Measurements from ENCODE around the gene OR1D5.

The OR1D5 gene

DNA sequence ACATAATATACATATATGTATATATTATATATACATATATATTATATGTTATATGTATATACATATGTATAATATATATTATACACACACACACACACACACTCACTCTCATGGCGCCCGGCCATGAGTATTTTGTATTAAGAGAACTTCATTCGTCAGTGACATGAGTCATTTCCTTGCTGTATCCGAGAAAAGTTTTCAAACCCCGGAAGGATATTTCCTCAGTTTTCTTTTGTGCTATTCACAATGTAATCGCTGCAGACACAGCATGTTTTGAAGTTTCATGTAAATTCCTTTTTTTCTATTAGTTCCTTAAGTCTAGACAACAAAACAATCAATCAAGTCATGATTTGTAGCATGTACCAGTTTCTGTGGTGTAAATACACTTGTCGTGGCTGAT lies 33.3 kb downstream of the OR1D5 start:
- H3K9me3 ChIP-seq (ENCODE audit: control insufficient read depth in 1 of 2, low read length in 2 of 2) = no peaks in the 10 kb centered on the region
- H3K27ac ChIP-seq (ENCODE audit: low read length) = no peak overlapping the region
- H3K4me1 ChIP-seq (ENCODE audit: control insufficient read depth in 1 of 2, insufficient read depth in 2 of 2, low read length in 2 of 2) = no peaks in the 10 kb centered on the region
- H3K36me3 ChIP-seq (ENCODE audit: control insufficient read depth in 1 of 2, insufficient read depth in 2 of 2, low read length in 2 of 2) = peaks cover 6 to 21% of the 10 kb centered on the region in 2 donors
- H3K4me3 ChIP-seq (ENCODE audit: low read depth in 1 of 2, low read length in 2 of 2) = no peak overlapping the region
- H3K27me3 ChIP-seq (ENCODE audit: low read depth, low read length) = no peaks in the 10 kb centered on the region

DNA sequence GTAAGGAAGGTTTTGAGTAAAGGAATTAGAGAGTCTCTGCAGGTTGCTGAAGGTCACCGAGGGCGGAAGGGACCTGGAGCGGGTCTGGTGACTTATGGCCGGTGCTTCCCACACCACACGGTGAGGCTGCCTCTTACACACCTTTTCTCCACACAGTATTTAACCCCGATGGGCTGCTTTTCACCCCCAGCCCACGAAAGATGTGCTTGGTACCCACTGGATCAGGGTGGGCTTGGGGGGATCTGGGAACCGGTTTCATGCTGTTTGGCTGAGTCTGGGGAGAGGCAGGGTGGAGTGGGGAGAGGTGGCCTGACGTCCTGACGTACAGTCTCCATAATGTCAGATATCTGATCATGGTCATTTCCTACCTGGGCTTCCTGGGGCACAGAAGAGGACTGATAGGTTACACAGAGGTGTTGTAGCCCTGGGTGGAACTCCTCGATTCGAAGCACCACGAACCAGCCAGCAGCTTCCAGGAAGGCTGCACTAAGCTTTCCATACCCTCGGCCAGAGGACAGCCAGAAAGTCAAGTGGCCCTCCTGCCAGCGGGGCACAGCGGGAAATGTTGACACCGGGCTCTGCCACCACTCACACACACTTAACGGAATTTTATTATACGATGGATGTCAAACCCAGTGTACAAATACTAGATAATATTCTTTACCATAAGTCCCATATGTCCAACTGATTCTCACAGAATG lies 34.0 kb downstream of the OR1D5 start:
- H3K4me3 ChIP-seq (ENCODE audit: low read depth in 1 of 2, low read length in 2 of 2) = no peak overlapping the region
- H3K9me3 ChIP-seq (ENCODE audit: control insufficient read depth in 1 of 2, low read length in 2 of 2) = peaks cover 0 to 2% of the 10 kb centered on the region in 2 donors
- no peaks in the 10 kb centered on the region for H3K4me1 ChIP-seq (ENCODE audit: control insufficient read depth in 1 of 2, insufficient read depth in 2 of 2, low read length in 2 of 2)
- H3K36me3 ChIP-seq (ENCODE audit: control insufficient read depth in 1 of 2, insufficient read depth in 2 of 2, low read length in 2 of 2) = peaks cover 6 to 21% of the 10 kb centered on the region in 2 donors
- no peaks in the 10 kb centered on the region for H3K27me3 ChIP-seq (ENCODE audit: low read depth, low read length)
- H3K27ac ChIP-seq (ENCODE audit: low read length) = no peak overlapping the region

DNA sequence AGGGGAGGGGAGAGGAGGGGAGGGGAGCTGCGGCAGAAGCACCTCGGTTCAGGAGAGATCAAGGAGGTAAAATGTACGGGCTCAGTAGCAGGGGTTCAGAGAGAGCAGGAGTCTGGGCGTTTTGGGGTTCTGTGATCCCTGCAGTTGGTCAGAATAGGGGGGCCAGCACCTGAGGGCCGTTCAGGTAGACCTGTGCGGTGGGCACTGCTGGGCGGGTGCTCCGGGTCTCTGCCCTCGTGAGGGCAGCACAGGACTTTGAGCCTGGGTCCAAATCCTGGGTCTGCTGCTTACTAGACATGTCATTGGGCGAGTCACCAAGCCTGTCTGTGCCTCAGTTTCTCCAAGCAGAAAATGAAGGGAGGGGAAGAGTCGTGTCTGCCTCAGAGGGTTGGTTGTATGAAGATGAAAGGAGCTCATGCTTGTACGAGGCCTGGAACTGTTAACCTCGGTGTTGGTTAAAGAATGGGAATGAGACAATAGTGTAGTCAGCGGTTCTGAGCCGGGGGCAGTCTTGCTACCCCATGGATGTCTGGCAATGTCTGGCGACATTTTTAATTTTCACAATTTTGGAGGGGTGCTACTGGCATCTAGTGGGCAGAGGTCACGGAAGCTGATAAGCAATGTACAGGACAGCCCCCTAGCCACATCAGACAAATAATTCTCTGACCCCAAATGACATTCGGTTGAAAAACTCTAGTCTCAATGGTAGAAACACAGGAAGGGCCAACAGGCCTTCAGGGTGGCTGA lies 35.4 kb downstream of the OR1D5 start:
- Histone ChIP-seq H3K4me1 (ENCODE audit: control insufficient read depth in 1 of 2, insufficient read depth in 2 of 2, low read length in 2 of 2) (no peaks in the 10 kb centered on the region), H3K4me3 (ENCODE audit: low read depth in 1 of 2, low read length in 2 of 2) (no peak overlapping the region), H3K27me3 (ENCODE audit: low read depth, low read length) (no peaks in the 10 kb centered on the region), H3K36me3 (ENCODE audit: control insufficient read depth in 1 of 2, insufficient read depth in 2 of 2, low read length in 2 of 2) (peaks cover 6 to 25% of the 10 kb centered on the region in 2 donors), H3K9me3 (ENCODE audit: control insufficient read depth in 1 of 2, low read length in 2 of 2) (peaks cover 4 to 10% of the 10 kb centered on the region in 2 donors), H3K27ac (ENCODE audit: low read length) (no peak overlapping the region)

DNA sequence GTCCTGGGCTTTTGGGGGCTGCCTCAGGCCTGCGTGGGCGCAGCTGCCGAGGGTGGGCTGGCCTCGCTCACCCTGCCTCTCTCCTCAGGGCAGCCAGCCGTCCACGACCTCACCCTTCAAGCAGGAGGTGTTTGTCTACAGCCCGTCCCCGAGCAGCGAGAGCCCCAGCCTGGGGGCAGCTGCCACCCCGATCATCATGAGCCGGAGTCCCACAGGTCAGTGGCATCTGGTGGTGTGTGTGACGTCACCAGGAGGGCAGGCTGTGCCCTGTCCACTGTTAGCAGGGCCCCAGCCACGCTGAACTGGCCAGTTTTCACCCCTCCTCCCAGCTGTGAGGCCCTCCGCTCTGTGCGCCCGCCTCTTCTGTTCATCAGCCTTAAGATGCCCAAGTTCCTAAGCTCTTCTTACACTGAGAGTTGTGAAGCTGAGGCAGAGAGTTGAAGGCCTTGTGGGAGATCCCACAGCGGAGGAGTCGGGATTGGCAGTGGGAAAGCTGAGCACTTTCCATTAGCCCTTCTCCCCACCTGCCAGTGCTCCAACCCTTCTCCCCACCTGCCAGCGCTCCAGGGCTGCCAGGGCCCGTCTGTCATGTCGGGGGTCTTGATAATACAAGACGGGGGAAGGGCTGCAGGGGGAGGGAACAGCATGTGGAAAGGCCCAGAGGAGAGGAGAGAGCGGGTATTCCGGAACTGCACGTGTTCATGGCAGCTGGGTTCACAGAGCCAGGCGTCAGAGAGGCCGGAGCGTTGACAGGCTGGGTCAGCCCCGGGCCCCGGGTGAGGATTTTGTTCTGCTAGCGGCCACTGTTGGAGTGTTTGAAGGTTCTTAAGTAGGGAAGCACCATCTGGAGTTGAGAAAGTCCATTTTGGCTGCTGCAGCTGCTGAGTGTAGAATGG lies 36.3 kb downstream of the OR1D5 start:
- peaks cover 6 to 15% of the 10 kb centered on the region in 2 donors for H3K9me3 ChIP-seq (ENCODE audit: control insufficient read depth in 1 of 2, low read length in 2 of 2)
- no peak overlapping the region for H3K4me3 ChIP-seq (ENCODE audit: low read depth in 1 of 2, low read length in 2 of 2)
- peaks cover 6 to 29% of the 10 kb centered on the region in 2 donors for H3K36me3 ChIP-seq (ENCODE audit: control insufficient read depth in 1 of 2, insufficient read depth in 2 of 2, low read length in 2 of 2)
- no peaks in the 10 kb centered on the region for H3K4me1 ChIP-seq (ENCODE audit: control insufficient read depth in 1 of 2, insufficient read depth in 2 of 2, low read length in 2 of 2)
- H3K27ac ChIP-seq (ENCODE audit: low read length) = no peak overlapping the region
- no peaks in the 10 kb centered on the region for H3K27me3 ChIP-seq (ENCODE audit: low read depth, low read length)

DNA sequence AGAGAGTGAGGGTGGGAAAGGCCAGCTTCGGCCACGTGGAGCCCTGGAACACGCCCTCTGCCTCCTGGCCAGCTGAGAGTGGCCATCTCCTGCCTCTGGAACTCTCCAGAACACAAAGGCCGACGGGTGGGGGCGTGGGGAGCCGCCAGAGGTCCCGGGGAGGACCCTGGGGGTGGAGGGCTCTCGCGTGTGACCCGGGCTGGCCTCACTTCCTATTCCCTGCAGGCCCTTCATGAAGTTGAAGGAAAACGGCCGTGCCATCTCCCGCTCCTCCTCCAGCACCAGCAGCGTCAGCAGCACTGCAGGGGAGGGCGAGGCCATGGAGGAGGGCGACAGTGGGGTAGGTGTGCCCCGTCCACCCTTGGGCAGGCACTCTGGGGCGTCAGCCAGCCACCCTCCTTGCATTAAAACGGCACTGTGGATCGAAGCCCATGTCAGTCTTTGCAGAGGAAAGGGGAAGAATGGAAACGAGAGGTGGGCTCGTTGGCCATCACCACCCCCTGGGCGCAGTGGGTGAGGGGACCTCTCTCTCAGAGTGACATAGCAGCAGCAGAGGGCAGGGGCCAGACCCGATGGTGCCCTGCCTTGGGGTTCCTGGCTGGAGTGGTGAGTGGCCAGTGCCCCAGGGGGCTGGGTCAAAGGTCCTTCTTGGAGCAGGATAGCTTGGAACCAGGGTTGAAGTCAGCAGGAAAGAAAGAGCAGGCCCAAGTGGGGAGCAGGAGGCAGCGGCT lies 37.1 kb downstream of the OR1D5 start:
- Histone ChIP-seq H3K9me3 (ENCODE audit: control insufficient read depth in 1 of 2, low read length in 2 of 2) (peaks cover 6 to 18% of the 10 kb centered on the region in 2 donors), H3K27ac (ENCODE audit: low read length) (no peak overlapping the region), H3K36me3 (ENCODE audit: control insufficient read depth in 1 of 2, insufficient read depth in 2 of 2, low read length in 2 of 2) (peaks cover 6 to 37% of the 10 kb centered on the region in 2 donors), H3K27me3 (ENCODE audit: low read depth, low read length) (no peaks in the 10 kb centered on the region), H3K4me1 (ENCODE audit: control insufficient read depth in 1 of 2, insufficient read depth in 2 of 2, low read length in 2 of 2) (no peaks in the 10 kb centered on the region), H3K4me3 (ENCODE audit: low read depth in 1 of 2, low read length in 2 of 2) (no peak overlapping the region)

DNA sequence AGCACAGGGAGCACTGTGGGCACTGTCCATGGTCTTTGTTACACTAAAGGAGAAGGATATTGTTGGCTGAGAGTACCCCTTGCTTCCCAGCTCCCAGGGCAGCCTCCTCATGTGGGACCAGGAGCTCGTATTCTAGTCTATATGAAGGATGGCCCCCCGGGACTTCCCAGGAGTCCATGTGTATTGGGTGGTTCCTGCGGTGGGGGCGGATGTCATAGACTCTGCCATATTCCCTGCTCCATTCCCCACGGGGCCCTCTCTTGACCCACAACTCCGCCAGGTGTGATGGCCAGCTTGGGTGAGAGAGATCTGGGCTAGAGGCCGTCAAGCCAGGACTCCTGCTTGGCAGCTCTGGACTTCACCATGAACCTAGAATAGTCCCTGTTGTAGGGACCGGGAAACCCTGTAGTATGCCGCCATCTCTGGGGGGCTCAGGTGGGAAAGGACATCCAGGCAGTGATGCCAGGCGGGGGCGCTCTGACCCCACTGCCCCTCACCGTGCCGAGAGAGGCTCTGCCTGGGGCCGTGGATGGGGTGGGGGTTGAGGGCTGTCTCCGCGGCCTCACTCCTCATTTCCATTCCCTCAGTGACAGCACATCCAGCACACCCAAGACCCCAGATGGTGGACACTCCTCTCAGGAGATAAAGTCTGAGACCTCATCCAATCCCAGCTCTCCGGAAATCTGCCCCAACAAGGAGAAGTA lies 37.8 kb downstream of the OR1D5 start:
- H3K4me1 ChIP-seq (ENCODE audit: control insufficient read depth in 1 of 2, insufficient read depth in 2 of 2, low read length in 2 of 2) = no peaks in the 10 kb centered on the region
- no peaks in the 10 kb centered on the region for H3K27me3 ChIP-seq (ENCODE audit: low read depth, low read length)
- H3K4me3 ChIP-seq (ENCODE audit: low read depth in 1 of 2, low read length in 2 of 2) = no peak overlapping the region
- H3K36me3 ChIP-seq (ENCODE audit: control insufficient read depth in 1 of 2, insufficient read depth in 2 of 2, low read length in 2 of 2) = peaks cover 6 to 34% of the 10 kb centered on the region in 2 donors
- no peak overlapping the region for H3K27ac ChIP-seq (ENCODE audit: low read length)
- peaks cover 6 to 18% of the 10 kb centered on the region in 2 donors for H3K9me3 ChIP-seq (ENCODE audit: control insufficient read depth in 1 of 2, low read length in 2 of 2)

DNA sequence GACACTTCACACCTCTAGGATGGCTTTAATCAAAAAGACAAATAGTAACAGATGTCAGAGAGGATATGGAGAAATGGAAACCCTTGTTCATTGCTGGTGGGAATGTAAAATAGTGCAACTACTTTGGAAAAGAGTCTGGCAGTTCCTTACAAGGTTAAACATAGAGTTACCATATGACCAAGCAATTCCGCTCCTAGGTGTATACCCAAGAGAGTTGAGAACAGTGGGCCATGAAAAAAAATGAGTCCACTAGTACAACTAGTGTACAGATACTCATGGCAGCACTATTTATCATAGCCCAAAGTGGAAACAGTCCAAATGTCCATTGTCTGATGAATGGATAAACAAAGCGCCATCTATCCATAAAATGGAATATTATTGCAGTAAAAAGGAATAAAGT lies 39.1 kb downstream of the OR1D5 start:
- peaks cover 4 to 44% of the 10 kb centered on the region in 2 donors for H3K36me3 ChIP-seq (ENCODE audit: control insufficient read depth in 1 of 2, insufficient read depth in 2 of 2, low read length in 2 of 2)
- H3K4me1 ChIP-seq (ENCODE audit: control insufficient read depth in 1 of 2, insufficient read depth in 2 of 2, low read length in 2 of 2) = no peaks in the 10 kb centered on the region
- H3K27me3 ChIP-seq (ENCODE audit: low read depth, low read length) = no peaks in the 10 kb centered on the region
- H3K9me3 ChIP-seq (ENCODE audit: control insufficient read depth in 1 of 2, low read length in 2 of 2) = peaks cover 6 to 18% of the 10 kb centered on the region in 2 donors
- no peak overlapping the region for H3K4me3 ChIP-seq (ENCODE audit: low read depth in 1 of 2, low read length in 2 of 2)
- H3K27ac ChIP-seq (ENCODE audit: low read length) = no peak overlapping the region

DNA sequence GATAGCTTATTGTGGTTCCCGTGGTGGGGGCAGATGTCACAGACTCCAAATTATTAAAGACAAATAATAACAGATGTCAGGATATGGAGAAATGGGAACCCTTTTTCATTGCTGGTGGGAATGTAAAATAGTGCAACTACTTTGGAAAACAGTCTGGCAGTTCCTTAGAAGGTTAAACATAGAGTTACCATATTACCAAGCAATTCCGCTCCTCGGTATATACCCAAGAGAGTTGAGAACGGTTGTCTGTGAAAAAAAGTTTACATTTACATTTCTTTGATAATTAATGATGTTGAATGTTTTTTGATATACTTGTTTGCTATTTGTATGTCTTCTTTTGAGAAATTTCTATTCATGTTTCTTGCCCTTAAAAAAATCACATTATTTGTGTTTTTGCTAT lies 41.2 kb downstream of the OR1D5 start:
- no peaks in the 10 kb centered on the region for H3K4me1 ChIP-seq (ENCODE audit: control insufficient read depth in 1 of 2, insufficient read depth in 2 of 2, low read length in 2 of 2)
- H3K27me3 ChIP-seq (ENCODE audit: low read depth, low read length) = no peaks in the 10 kb centered on the region
- no peak overlapping the region for H3K27ac ChIP-seq (ENCODE audit: low read length)
- H3K36me3 ChIP-seq (ENCODE audit: control insufficient read depth in 1 of 2, insufficient read depth in 2 of 2, low read length in 2 of 2) = peaks cover 3 to 41% of the 10 kb centered on the region in 2 donors
- peaks cover 6 to 18% of the 10 kb centered on the region in 2 donors for H3K9me3 ChIP-seq (ENCODE audit: control insufficient read depth in 1 of 2, low read length in 2 of 2)
- no peak overlapping the region for H3K4me3 ChIP-seq (ENCODE audit: low read depth in 1 of 2, low read length in 2 of 2)

DNA sequence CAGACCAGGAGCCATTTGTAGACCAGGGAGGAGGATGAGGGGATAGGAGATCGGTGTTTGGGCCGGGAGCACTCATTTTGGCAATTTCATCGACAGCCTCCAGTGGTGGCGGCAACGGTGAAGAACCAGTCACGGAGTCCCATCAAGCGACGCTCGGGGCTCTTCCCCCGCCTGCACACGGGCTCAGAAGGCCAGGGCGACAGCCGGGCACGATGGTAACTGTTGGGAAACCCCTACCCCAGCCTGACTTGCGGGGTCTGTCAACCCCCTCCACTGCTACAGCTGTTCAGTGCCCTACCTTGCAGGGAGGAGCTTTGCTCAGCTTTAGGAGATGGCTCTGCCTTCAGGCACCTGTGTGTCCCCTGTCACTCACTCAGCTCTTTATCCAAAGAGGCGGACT lies 43.0 kb downstream of the OR1D5 start:
- Histone ChIP-seq H3K9me3 (ENCODE audit: control insufficient read depth in 1 of 2, low read length in 2 of 2) (peaks cover 6 to 18% of the 10 kb centered on the region in 2 donors), H3K4me3 (ENCODE audit: low read depth in 1 of 2, low read length in 2 of 2) (no peak overlapping the region), H3K36me3 (ENCODE audit: control insufficient read depth in 1 of 2, insufficient read depth in 2 of 2, low read length in 2 of 2) (peaks cover 3 to 27% of the 10 kb centered on the region in 2 donors), H3K27me3 (ENCODE audit: low read depth, low read length) (no peaks in the 10 kb centered on the region), H3K4me1 (ENCODE audit: control insufficient read depth in 1 of 2, insufficient read depth in 2 of 2, low read length in 2 of 2) (no peaks in the 10 kb centered on the region), H3K27ac (ENCODE audit: low read length) (no peak overlapping the region)

DNA sequence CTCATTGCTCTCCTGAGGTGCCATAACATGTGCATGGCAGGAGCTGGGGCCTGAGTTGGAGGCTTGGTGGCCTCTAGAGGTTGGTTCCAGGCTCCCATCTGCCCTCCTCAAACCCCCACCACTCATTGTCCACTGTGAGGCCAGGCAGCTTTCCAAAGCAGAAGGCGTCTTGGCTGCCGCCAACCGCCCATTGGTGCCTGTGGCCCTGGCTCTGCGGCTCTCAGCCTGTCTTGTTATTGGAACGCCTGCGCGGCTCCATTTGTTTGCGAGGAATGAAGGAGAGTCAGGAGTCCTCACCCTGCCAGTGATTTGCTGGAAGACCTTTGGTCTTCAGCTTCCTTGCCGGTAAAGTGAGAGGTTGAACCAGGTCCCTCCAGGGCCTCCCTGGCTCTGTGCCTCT lies 43.6 kb downstream of the OR1D5 start:
- Histone ChIP-seq H3K4me1 (ENCODE audit: control insufficient read depth in 1 of 2, insufficient read depth in 2 of 2, low read length in 2 of 2) (no peaks in the 10 kb centered on the region), H3K9me3 (ENCODE audit: control insufficient read depth in 1 of 2, low read length in 2 of 2) (peaks cover 6 to 18% of the 10 kb centered on the region in 2 donors), H3K27me3 (ENCODE audit: low read depth, low read length) (no peaks in the 10 kb centered on the region), H3K4me3 (ENCODE audit: low read depth in 1 of 2, low read length in 2 of 2) (no peak overlapping the region), H3K27ac (ENCODE audit: low read length) (no peak overlapping the region), H3K36me3 (ENCODE audit: control insufficient read depth in 1 of 2, insufficient read depth in 2 of 2, low read length in 2 of 2) (peaks cover 3 to 27% of the 10 kb centered on the region in 2 donors)

Measured in muscle layer of duodenum (tissue), 2 donors.